ENCODE results near the gene FAM204A.

FAM204A gene

DNA sequence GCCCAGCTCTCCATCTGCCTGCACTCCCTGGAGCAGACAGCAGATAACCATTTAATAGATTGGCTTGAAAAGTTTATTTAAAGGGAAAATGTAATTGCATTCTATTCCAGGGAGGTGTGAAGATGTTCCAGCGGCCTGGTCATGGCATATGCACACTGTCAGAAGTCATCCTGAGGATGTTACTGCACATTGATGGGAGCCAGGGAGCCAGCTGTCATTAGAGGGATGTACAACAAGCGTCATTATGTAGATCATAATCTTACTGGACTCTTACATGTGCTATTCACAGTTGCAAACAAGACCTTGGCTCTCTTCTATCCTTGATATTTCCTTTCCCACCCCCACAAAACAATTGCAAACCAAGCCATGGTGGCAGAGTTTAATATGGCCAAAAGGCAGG is 65.4 kb downstream of the FAM204A start:
- no peak for DNase-seq

DNA sequence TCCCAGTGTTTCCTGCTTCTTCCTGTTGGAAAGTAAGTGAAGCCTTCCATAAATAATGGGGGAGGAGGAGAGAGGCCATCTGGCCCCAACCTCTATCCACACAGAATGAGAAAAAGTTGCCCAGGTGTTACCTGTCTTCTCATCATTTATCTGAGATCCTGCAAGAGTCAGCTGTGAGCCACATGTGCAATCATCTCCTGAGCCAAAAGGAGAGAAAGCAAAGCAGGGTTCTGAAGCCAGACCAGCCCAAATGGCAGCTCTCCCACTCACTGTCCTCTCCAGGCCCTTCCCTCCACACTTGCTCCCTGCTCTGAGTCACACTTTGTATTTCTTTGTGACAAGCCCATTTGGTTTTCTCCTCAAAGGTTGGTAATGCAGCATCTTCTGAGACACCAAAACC is 65.9 kb downstream of the FAM204A start:
- DNase-seq = no peak

DNA sequence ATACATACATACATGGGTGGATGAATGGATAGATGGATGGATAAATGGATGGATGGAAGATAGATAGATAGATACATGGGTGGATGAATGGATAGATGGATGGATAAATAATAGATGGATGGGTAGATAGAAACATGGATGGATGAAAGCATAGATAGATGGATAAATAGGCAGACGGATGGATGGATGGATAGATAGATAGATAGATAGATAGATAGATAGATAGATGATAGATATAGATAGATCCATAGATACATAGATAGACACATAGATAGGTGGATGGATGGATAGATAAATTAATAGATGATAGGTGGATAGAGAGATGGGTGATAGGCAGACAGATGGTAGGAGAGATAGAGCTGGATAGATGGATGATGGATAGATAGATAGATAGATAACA is 68.5 kb downstream of the FAM204A start:
- no peak for DNase-seq

DNA sequence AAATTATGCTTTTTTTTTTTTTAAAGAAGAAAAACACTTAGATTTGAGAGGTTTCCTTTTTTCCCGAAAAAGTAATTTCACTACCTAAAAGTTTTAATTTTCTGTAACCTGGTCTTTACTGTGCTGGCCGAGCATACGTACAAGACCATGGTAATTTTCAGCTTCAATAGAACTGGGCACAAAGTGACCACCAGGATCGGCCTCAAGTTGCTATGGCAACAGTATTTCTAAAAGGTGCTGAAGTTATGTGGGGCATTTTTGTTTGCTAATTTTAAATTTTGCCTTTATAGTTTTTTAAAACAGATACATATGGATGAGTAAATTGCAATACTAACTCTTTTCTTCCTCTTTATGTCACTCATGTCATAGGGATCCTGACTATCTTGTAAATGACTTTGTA is 69.4 kb downstream of the FAM204A start:
- no peak for DNase-seq

DNA sequence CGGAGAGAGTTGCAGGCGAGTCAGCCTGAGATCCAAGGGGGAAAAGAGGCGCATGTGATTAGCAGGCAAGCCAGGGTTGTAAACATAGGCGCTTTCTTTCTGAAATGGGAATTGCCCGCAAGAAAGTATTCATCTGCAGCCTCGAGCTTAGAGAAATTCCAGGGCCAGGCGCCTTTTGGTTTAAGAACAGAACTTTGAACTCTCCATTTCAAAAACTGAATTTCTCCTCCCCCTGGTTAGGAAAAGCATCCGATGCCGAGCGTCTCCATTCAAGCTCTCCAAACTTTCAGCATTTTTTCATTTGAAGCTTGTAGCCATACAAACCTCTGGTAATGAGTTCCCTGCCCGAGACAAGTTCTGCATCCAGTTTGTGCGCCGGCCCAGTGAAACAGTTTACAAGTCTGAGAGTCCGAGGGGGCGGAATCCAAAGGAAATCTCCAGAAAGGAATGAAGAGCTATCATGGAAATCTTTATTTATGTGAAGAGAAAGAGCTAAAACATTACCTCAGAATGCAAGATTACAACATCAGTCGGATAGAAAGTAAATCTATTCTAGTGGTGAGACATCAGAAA is 69.9 kb downstream of the FAM204A start:
- DNase-seq = no peak

DNA sequence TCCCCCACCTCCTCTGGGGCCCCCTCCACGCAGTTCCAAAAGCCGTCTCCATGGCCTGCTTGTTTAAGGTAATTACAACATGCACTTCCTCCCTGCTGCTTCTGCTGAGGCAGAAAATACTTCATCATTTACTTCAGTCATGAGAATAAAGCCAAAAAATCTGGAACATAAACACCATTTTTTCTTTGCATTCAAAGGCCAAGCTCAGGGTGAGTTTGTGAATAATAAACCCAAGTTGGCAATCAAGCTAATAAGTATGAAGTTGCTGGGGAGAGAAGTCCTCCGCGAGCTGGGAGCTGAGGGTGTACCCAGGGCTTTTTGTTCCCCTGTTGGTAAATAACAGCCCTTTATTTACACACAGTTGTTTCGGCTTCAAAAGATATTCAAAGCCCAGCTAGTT is 70.5 kb downstream of the FAM204A start:
- DNase-seq = no peak

DNA sequence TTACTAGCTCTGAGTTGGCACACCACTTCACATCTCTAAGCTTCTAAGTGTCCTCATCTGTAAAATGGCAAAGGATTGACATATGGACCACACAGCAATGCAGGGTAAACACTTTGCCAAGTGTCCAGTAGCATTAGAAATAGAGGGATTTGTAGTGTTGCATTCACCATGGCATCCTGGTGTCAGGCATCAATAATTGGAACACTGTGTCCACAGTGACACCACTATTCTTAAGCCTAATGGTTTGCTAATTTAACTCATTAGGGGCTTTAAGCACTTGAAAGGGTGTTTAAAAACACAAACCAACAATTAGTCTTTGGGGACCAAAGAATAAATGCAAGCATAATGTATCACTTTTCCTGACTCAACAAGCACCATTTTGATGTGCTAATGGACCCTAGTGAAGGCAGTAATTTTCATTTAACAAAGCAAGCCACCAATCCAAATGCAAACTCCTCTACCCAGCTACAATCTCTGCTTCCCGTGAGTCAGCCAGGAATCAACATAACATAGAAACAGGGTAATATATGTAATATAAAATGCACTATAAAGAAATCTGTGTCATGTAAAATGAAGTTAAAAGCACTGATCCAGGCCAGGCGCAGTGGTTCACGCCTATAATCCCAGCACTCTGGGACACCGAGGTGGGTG is 75.9 kb downstream of the FAM204A start:
- no peak for DNase-seq

DNA sequence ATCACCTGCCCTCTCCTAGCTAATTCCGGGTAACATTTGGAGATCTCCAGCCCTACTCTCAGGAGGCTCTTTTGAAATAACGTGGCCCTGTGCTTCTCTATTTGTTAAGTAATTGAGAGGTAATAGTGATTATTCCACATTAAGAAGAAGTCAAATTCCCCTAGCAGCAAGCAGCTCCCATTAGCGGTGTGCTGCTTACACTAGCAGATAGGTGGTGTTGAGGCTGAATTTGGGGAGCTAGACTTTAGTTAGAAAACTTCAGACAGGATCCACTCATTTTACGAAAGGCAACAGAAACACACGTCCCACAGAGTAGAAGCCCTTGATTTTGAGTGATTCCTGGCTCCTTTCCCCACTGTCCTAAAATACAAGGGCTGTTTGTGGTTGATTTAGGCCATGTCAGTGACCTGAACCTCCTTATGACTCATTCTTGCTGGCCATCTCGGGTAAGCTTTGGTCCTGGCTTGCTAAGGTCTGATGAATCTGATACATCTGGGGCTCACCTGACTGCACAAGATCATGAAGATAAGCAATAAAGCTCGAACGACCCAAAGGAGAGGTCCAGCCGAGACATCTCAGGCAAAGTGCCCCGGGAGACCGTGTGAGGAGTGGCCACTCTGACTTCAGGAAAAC is 77.2 kb downstream of the FAM204A start:
- no peak for DNase-seq

DNA sequence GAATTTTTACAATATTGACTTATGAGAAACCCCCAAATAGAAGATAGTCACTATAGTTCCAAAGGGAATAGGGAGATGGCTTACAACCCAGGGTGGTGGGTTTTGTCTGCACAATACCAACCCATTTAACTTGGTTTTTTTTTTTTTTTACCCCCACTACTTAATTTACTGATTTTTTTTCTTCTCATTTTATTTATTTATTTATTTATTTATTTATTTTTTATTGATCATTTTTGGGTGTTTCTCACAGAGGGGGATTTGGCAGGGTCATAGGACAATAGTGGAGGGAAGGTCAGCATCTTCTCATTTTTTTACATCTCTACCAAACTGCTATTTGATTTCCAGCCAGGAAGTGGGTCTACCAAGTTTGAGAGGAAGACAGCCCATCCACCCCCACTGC is 77.9 kb downstream of the FAM204A start:
- DNase-seq = no peak

DNA sequence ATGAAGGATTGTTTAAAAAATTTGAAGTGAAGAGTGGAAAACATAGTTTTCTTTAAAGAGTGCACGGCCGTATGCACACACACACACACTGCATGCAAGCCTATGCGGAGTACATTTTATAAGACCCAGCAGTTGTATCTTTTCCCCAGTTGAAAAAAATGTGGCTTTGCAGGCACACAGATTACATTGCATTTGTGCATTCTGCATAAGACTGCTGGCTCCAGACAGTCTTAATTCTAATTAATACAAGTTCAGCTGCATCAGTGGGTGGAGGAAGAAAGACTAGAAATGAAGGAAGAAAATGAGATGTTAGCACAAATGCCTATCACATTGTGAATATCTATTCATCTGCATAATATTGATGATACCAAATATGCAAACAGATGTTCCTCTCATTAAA is 79.6 kb downstream of the FAM204A start:
- DNase-seq = no peak

DNA sequence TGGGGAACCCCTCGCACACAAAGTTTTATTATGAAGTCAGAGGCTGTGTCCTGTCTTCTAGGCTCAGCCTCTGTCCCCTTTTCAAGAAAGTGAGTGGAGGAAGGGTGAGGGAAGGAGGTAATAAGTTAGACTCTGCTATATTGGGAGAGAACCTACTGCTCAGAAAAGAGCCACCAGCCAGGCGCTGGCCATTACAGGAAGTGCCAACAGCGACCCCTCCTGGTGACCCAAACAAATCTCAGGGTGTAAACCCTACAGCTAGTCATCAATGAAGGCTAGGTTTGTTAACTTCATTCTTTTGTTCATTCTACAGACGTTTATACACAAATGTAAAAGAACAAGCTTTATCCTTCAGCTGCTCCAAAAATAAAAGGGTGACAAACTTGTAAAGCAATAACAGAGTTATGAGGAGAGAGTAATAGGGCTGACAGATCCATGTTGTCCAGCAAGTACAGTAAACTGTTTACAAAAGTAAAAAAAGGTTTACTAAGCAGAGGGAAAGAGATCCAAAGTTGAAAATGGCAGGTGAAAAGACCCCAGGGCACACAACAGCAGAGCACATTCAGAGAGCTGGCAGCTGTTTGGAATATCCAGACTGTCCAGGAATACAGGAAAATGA is 82.7 kb downstream of the FAM204A start:
- DNase-seq = no peak

DNA sequence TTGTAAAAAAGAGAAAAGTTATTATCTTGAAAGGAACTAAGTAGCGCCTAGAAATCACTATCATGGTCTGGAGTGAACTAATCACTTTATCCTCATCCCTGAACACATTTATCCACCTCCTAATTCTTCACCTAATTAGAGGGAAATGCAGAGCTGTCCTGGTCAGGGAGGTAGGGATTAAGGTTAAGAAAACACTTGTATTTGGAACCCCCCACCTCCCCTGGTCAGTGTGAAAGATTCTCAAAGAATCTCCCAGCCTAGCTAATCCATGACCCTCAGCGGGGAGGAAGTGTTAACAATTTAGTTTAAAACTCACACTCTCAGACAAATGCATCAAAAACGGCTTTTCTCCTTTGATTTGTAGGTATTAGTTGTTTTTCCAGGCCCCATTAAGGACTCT is 83.8 kb downstream of the FAM204A start:
- DNase-seq = no peak

DNA sequence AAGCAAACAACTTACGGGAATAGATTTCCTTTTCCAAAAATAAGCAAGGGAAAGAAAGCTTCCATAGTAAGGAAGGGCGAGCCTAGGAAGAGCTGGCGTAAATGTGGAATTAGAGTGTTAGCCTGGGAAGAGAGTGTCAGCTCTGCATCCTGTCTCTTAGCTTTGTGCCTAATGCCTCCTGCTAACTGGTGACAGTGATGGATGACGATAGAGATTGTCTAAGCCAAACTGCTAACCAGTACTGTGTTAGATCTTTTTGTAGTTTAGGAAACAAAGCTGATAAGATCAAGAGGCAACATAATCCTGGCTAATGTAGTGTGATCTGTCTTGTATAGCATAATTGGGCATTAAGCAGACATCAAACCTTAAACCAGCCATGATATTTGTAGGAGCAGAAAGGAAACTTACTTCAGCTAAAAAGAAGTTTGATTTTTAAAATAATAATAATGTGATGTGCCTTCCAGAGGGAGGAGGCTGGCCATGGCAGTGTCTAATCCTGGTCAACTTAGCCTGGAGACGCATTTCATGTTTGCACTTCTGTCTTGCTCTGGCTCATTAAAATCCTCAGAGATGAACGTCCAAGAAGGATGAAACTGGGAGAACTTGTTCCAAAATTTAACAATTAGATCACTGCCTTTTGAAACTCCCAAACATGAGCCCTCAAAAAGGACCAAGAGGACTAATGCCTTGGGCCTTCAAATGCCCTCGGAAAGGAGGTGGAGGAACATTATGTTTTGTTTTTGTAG is 85.1 kb downstream of the FAM204A start:
- no peak for DNase-seq

DNA sequence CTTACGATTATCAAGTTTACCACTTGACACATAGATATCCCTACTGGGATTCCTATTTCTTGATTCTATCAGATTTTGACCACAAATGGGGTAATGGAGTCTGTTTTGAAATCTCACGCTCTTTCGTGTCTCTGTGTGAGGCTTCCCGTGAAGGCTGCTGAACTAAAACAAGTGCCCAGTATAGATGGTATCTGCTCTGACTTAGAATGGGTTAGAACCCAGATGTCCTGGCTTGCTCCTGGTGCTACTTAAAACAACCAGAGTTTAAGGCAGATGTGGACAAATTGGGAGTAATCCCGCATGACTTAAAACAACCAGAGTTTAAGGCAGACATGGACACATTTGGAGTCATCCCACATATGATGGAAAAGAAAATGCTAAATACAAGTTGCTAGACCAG is 85.9 kb downstream of the FAM204A start:
- no peak for DNase-seq

DNA sequence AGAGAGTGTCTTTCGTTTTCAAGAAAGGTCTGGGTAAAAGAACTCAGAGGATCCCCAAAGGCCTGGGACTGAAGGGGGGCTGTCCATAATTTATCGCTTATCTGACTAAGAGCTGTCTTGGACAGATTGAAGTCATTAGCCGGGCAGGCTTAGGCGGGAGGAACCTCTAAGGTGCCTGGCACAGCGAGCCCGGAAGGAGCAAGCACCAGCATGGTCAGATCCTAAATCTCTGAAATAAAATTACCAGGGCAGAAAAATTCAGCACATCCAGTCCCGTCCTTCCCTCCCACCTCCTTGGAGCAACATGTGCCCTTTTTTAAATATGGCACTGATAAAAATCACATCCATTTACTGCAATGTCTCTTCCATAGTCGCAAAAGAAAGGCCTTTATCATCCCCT is 86.8 kb downstream of the FAM204A start:
- DNase-seq = no peak

DNA sequence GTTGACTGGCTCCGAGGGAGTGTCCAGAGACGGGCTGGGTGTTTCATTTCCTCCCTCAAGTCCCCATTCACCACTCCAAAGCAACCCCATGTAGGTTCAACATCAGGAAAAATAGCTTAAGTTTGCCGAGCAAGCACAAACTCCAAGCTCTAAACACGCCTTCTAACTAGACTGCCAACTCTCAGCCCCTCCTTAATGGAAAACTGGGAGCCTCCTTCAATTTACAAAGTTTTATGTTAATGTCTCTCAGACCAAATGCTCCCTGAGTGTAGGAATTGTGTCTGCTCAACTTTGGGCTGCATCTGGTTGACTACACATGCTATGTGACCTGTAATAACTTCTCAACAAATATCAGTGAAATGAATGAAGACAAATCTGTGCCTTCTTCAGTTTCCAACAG is 87.5 kb downstream of the FAM204A start:
- DNase-seq = no peak

DNA sequence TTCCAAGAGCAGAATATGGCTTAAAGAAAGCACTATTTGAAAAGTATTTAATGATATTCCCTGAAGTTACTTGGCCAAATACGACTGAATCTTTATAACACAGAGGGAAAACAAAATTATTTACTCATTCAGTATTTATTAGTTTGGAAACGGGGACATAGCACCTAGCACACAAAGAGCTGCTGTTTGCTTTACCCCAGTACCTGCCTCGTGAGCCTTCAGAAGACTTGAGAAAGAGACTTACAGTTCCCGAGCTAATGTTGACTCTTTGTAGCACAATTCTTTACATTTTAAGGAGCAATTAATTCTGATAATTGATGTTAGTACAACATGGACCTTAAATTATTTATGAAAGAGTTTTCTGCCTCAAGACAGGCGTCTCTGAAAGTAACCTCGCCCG is 88.7 kb downstream of the FAM204A start:
- no peak for DNase-seq

DNA sequence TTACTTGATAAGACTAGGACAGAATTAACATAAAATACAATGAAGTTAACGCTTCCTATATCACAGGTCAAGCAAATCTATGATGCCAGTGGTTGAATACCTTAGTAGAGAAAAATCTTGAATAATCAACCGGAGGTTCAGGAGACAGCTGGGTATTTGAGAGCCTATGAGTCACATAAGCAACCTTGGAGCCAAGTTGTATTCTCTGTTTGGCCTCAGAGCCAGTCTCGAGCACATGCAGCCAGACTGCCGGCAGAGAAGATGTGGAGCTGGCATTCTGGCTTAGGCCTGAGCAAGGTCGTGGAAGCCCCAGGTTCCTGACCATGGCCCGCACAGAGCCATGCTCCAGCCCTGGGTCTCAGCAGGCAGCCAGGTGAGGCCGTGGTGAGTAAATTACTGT is 90.3 kb downstream of the FAM204A start:
- no peak for DNase-seq

DNA sequence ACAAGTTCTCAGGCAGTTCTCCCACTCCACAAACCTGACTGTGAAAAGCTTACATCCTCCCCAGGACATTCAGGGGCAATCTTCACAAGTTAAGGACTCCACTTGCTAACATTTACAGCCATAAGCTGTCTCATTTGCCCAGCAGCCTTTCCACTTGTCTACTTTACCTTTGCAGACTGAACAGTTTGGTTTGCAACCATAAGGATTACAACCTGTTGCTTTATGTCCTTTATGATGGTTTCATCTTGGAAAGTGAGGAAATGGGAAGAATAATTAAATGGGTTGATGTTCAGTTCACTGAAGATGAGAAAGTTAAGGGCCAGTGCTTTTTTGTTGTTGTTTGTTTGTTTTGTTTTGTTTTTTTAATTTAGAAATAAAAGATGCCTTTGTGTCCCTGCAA is 92.4 kb downstream of the FAM204A start:
- no peak for DNase-seq

Measured in GOT3 (cell line).